ENCODE results near the gene MLIP. TPM values are rescaled to one million over a fixed set of nuclear protein-coding genes. Genes with fewer than 3 reads are reported as not detected.

The MLIP gene
- total RNA-seq, 6 experiments from 2014 or later, result not detected

DNA sequence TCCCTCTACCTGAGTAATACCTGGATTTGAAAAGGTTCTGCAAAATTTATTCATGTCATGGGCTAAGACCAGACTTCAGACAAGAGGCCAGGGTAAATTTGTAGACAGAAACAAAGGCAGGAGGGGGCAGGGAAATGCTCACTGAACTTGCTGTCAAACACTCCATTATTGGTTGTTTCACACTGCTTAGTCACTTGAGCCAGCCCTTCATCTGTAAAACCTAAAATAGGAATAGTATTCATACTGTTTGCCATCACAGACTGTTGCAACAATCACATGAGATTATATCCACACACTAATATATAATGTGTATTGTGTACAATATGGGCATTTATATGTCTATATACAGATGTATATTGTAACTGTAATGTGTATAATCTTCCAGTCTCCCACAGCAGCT, 190.5 kb downstream of the MLIP start:
- Mint-ChIP-seq H3K36me3 (ENCODE audit: low read depth) (no peaks in the 10 kb centered on the region), H3K27ac (no peak overlapping the region), H3K27me3 (ENCODE audit: insufficient read depth) (no peaks in the 10 kb centered on the region), H3K9me3 (no peaks in the 10 kb centered on the region), H3K4me1 (ENCODE audit: low read depth) (peaks cover 23% of the 10 kb centered on the region), H3K4me3 (no peak overlapping the region)
- TF ChIP-seq, protein P1, sequence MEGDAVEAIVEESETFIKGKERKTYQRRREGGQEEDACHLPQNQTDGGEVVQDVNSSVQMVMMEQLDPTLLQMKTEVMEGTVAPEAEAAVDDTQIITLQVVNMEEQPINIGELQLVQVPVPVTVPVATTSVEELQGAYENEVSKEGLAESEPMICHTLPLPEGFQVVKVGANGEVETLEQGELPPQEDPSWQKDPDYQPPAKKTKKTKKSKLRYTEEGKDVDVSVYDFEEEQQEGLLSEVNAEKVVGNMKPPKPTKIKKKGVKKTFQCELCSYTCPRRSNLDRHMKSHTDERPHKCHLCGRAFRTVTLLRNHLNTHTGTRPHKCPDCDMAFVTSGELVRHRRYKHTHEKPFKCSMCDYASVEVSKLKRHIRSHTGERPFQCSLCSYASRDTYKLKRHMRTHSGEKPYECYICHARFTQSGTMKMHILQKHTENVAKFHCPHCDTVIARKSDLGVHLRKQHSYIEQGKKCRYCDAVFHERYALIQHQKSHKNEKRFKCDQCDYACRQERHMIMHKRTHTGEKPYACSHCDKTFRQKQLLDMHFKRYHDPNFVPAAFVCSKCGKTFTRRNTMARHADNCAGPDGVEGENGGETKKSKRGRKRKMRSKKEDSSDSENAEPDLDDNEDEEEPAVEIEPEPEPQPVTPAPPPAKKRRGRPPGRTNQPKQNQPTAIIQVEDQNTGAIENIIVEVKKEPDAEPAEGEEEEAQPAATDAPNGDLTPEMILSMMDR (IDR thresholded peaks at IDR 0.05), result no peak
- DNase-seq, result no peak

DNA sequence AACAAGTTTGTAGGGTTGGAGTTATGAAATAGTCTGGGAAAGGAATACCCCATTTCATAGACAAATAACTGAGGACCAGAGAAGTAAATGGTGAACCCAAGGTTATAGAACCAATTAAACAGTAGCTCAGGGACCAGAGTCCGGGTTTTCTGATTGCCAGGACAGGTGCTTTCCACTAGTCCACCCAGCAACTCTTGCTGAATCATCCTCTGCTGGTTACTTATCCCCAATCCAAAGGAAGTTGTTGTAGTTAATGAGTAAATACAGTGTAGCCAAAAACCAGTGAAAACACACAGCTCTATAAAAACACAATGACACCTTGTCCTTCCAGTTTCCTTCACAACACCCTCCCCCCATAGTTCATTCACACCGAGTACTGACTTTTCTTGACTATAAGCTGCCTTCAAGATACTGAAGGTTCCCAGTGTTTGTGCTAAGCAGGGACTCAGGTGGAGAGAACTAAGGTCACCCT, 196.2 kb downstream of the MLIP start:
- Mint-ChIP-seq H3K36me3 (ENCODE audit: low read depth) (no peaks in the 10 kb centered on the region), H3K4me3 (no peak overlapping the region), H3K9me3 (no peaks in the 10 kb centered on the region), H3K4me1 (ENCODE audit: low read depth) (peaks cover 10% of the 10 kb centered on the region; the same call in 1 of the 2 replicates), H3K27ac (no peak overlapping the region), H3K27me3 (ENCODE audit: insufficient read depth) (no peaks in the 10 kb centered on the region; the same call in 1 of the 2 replicates)
- TF ChIP-seq, protein P1 (IDR thresholded peaks at IDR 0.05), result no peak
- DNase-seq, result no peak

DNA sequence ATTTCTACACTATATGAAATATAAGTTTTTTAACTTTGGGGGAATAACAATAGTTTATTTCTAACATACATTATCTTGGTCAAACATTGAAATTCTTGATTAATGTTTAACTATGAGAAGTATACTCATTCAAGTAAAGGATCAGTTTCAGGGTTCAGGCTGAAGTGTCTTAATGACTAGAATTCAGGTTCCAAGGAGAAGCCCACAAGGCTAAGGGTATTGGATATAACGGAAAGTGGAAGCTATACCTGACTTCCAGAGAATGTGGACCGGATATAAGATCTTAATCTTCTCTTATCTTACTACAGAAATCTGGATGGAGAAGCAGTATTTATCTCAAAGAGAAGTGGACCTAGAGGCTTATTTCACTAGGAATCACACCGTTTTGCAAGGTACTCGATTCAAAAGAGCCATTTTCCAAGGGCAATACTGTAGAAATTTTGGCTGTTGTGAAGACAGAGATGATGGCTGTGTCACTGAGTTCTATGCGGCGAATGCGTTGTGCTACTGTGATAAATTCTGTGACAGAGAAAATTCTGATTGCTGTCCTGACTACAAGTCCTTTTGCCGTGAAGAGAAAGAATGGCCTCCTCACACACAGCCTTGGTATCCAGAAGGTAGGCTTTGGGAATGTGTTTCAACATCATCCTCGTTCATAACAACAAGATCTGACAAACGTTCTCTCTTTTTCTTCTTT, 197.2 kb downstream of the MLIP start, which contains the start of gene TINAG:
Gene TINAG, plus strand, starts transcription at position 153 of the 697 bp plus-strand sequence. Its CDS starts 110 bp downstream, at position 263.
- H3K4me1 Mint-ChIP-seq (ENCODE audit: low read depth), result peaks cover 10% of the 10 kb centered on the region; the same call in 1 of the 2 replicates
- H3K9me3 Mint-ChIP-seq, result no peaks in the 10 kb centered on the region
- DNase-seq, result no peak

DNA sequence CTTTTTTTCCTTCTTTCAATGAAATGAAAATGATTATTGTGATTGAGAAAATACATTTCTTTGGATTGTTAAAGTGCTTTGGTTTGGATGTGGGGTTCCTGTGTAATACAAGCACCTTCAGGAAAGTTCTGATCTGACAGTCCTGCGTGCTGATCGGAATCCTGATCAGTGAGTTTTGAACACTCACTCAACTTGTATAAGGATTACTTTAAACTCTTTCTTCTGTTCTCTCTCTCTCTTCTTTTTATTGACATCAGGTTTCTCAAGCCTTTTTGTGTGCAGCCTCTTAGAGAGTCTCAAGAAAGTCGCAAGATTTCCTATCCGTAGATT, 197.7 kb downstream of the MLIP start:
- DNase-seq, result no peak
- Mint-ChIP-seq H3K9me3 (no peaks in the 10 kb centered on the region), H3K27ac (no peak overlapping the region), H3K4me1 (ENCODE audit: low read depth) (peaks cover 10% of the 10 kb centered on the region; the same call in 1 of the 2 replicates), H3K27me3 (ENCODE audit: insufficient read depth) (no peaks in the 10 kb centered on the region; the same call in 1 of the 2 replicates), H3K4me3 (no peak overlapping the region), H3K36me3 (ENCODE audit: low read depth) (no peaks in the 10 kb centered on the region)
- TF ChIP-seq, protein P1 (IDR thresholded peaks at IDR 0.05), result no peak

More for the DNA sequence above, 197.2 kb downstream of the MLIP start, which contains the start of gene TINAG:
- TF ChIP-seq, protein P1 (IDR thresholded peaks at IDR 0.05), result no peak
- Mint-ChIP-seq H3K27ac (no peak within 1 kb of the TSS), H3K27me3 (ENCODE audit: insufficient read depth) (no peaks in the 10 kb centered on the region; the same call in 1 of the 2 replicates), H3K36me3 (ENCODE audit: low read depth) (no peaks in the 10 kb centered on the region), H3K4me3 (no peak within 1 kb of the TSS)

DNA sequence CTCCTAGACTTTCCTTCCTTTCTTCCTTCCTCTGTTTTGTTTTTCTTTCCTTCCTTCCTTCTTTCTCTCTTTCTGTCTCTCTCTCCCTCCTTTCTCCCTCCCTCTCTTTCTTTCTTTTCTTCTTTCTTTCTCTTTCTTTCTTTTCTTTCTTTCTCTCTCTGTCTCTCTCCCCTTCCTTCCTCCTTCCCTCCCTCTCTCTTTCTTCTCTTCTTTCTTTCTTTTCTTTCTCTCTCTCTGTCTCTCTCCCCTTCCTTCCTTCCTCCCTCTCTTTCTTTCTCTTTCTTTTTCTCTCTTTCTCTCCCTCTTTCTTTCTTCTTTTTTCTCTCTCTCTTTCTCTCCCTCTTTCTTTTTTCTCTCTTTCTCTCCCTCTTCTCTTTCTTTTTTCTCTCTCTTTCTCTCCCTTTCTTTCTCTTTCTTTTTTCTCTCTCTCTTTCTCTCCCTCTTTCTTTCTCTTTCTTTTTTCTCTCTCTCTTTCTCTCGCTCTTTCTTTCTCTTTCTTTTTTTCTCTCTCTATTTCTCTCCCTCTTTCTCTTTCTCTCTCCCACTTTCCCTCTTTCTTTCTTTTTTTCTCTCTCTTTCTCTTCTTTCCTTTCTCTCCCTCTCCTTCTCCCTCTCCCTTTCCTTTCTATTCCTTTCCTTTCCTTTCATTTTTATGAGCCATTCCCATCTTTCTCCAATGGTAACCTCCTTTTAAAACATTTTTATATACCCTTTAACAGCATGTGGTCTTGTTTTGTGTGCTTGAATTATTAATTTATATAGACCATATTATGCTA, 199.3 kb downstream of the MLIP start:
- Mint-ChIP-seq H3K9me3 (no peaks in the 10 kb centered on the region), H3K27me3 (ENCODE audit: insufficient read depth) (no peaks in the 10 kb centered on the region; the same call in 1 of the 2 replicates), H3K4me1 (ENCODE audit: low read depth) (peaks cover 10% of the 10 kb centered on the region; the same call in 1 of the 2 replicates), H3K27ac (no peak overlapping the region), H3K4me3 (no peak overlapping the region), H3K36me3 (ENCODE audit: low read depth) (no peaks in the 10 kb centered on the region)
- no peak for DNase-seq
- TF ChIP-seq, protein P1 (IDR thresholded peaks at IDR 0.05), result no peak
